T-helper 9 cell (primary cell): ENCODE measurements around the gene ANAPC5.
"Not testable (repeated sequence)": the region's sequence is repeated elsewhere in the genome, so short reads cannot be mapped to it uniquely, and the experiment has no call there.

Source experiments
- DNase-seq: peaks from one replicate; pipeline ENCODE4 v3.0.0-alpha.2; 2020

The ANAPC5 gene

GRCh38 chr12:121283841-121284240 lies 68.4 kb downstream of the ANAPC5 start:
- no peak for DNase-seq

GRCh38 chr12:121283388-121283787 lies 68.8 kb downstream of the ANAPC5 start:
- DNase-seq, result no peak

- not testable (repeated sequence) for DNase-seq
These were observed 69.3 kb downstream of the ANAPC5 start for GRCh38 chr12:121282910-121283309.

DNA sequence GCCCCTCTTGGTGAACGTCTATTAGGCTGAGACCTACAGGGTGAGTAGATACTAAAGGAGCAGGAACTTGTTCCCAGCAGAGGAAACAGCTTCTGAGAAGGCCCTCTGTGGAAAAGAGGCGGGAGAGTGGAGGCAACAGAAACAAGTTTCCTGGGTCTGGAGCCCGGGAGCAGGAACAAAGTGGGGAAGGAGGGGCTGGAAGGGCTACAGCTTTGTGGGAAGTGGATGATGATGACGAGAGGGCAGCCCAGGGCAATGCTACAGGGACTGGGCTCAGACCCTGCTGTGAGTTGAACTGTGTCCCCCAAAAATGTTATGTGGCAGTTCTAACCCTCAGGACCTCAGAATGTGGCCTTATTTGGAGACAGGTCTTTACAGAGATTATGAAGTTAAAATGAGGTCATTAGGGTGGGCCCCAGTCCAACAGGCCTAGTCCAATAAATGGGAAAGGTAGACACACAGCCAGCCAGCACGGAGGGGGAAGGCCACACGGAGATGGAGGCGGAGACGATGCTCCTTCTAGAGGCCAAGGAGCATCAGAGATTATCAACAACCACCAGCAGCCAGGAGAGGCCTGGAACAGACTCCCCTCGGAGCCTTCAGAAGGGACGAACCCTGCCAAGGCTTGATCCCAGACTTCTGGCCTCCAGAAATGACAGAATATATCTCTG lies 70.0 kb downstream of the ANAPC5 start:
- DNase-seq, result no peak

GRCh38 chr12:121281116-121281515 lies 71.1 kb downstream of the ANAPC5 start:
- not testable (repeated sequence) for DNase-seq

GRCh38 chr12:121280531-121280930 lies 71.7 kb downstream of the ANAPC5 start:
- DNase-seq, result not testable (repeated sequence)

DNA sequence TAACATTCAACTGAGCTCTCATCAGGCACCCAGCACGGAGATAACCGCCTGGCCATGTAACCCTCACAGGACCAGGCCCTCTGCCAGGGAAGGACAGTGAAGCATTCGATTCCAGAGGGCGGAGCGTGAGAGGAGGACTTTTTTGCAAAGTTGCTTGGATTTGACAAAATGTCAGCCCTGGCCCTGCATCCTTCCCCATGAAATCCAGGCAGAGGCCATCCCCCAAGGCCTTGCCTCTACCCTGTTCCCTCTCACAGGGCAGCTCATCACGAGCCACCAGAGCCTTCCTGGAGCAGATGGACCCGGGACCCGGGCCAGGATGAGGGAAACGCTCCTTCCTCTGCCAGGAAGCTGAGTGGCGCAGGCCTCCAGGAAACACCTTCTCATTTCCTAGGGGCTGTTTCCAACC lies 72.7 kb downstream of the ANAPC5 start:
- DNase-seq, result no peak

- DNase-seq, result no peak
These were observed 73.2 kb downstream of the ANAPC5 start for GRCh38 chr12:121279071-121279375.

- DNase-seq, result no peak
These were observed 73.8 kb downstream of the ANAPC5 start for GRCh38 chr12:121278169-121279070.

- no peak for DNase-seq
These were observed 74.8 kb downstream of the ANAPC5 start for GRCh38 chr12:121277374-121277759.

GRCh38 chr12:121274036-121274763 lies 78.0 kb downstream of the ANAPC5 start:
- no peak for DNase-seq

DNA sequence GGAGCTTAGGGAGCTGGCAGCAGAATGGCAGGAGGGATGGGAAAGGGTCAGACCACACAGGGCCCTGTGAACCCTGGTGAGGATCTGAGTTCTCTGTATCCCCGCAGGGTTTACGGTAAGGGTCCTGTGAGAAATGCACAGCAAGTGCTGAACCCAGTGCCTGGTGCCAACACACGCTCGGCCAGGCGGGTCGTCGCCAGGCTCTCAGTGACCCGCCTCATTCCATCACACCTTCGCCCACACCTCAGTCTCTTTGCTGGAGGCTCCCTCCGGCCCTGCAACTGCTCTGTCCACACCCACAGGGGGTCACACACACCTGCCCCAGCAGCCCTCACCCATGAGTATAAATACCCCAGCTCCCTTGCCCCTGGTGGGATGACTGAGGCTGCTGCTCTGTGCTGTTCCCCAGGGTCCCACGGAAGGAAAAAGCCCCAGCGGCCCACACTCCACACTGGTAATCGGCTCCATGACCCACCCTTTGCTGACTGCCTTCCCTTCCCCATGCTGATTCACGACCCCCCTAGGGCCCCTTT lies 78.8 kb downstream of the ANAPC5 start:
- no peak for DNase-seq

DNA sequence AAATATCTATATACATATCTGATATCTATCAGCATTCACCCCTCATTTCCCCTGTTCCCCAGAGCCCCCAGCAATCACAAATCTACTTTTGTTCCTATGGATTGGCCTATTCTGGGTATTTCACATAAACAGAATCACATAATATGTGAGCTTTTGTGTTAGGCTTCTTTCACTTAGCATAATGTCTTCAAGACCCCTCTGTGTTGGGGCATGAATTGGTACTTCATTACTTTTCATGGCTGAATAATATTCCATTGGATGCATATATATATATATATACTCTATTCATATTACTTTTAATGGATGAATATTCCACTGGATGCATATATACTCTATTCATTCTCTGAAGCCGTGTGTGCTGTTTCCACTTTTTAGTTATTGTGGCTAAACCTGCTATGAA lies 84.4 kb downstream of the ANAPC5 start:
- DNase-seq, result no peak

DNA sequence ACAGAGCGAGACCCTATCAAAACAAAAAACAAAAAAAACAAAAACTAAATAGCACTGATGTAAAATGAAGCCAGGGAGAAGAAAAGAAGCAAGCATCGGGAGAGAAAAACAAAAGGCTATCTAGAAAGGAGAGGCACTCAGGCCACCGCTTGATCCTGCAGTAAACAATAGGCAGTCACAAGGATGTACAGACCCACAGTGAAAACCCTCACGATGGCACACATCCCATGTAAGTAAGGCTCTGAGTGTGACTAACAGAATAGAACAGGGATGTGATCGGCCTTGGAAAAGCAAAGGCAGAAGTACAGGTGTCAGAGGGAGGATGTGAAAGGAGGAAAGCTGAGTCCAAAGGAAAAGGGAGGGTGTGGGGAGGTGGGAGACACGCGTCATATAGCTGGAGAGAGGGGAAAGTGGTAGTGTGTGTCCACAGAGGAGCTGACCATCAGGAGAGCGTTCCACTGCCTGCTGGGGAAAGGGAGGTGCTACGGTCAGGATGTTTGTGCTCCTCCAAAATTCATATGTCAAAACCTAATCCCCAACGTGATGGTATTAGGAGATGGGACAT lies 87.2 kb downstream of the ANAPC5 start:
- no peak for DNase-seq

DNA sequence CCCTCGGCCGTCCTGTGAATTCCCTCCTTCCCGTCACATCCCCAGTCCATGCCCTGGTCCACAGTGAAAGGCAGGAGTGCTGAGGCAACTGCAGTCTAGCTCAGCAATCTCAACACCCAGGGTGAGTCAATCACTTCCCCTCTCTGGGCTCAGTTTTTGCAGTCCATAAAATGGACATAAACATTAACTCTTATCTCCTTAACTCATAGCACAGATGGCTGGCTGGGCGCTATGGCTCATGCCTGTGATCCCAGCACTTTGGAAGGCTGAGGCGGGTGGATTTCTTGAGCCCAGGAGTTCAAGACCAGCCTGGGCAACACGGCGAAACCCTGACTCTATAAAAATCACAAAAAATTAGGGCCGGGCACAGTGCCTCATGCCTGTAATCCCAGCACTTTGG lies 88.1 kb downstream of the ANAPC5 start:
- no peak for DNase-seq

DNA sequence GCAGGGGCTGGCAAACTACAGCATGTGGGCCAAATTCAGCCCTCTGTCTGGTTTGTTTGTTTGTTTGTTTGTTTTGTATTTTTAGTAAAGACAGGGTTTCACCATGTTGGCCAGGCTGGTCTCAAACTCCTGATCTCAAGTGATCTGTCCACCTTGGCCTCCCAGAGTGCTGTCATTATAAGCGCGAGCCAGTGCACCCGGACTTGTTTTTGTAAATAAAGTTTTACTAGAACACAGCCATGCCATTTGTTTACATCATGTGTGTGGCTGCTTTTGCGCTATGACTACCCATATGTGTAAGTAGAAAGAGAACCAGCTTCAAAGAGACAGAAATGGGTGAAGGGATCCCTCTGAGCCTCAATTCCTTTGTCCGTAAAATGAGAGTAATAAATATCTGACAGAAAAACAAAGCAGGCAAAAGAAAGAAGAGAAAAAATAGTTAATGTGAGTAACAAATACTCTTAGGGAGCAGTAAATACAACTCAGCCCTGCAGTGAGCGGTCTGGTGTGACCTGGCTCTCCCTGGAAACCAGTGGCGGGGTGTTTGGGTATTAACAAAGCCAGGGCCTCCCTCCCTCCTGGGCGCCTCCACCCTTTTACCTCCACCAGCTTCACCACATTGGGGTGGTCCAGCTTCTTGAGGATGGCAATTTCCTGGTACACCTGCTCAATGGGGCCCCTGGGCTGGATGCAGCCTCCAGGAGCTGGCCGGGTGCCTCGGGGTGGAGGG lies 88.8 kb downstream of the ANAPC5 start:
- DNase-seq, result no peak

DNA sequence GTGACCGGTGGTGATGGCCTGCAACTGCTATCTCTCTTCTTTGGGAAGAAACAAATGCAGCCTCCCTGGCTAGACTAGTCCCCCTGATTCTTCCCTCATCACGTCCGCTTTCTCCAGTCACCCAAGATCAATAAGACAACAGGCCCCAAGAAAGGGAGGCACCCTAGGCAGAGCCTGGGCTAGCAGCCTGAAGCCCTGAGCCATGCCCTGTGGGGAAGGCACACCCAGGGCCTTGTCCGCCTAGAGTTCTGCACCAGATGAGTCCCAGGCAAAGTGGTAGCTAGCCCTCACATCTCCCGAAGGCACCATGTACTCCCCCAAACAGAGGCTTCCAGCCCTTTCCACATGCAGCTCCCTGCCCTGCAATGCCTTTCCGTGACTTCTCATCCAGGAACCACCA lies 90.8 kb downstream of the ANAPC5 start:
- no peak for DNase-seq

- no peak for DNase-seq
These were observed 92.1 kb downstream of the ANAPC5 start for GRCh38 chr12:121260091-121260490.

GRCh38 chr12:121259074-121259473 lies 93.1 kb downstream of the ANAPC5 start:
- DNase-seq, result no peak
